ENCODE data around the gene MPRIP. TPM values are rescaled to one million over a fixed set of nuclear protein-coding genes. Genes with fewer than 3 reads are reported as not detected.
"Not testable (repeated sequence)": the region's sequence is repeated elsewhere in the genome, so short reads cannot be mapped to it uniquely, and the experiment has no call there.

The MPRIP gene
- total and polyA plus RNA-seq, 12 donors: 88.5 to 234 (median 175) TPM

DNA sequence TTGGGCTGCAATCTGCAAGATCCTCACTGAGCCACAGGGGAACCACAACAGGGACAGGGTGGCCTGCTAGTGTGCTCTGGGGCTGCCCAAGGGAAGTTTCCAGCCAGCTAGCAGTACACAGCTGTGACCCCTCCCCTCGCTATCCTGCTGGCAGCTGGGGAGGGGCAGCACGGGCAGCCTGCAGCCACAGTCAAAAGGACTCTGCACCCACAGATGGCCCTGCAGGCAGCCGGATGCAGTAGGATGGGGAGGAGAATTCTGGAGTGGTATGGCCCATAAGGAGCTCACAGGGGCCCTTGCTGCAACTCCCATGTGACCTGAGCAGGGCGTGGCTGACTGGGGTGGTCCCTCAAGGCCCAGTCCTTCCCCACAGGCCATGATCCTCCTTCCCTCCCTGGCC is 89.6 kb downstream of the MPRIP start:
- Histone ChIP-seq H3K4me1 (replicated peaks in 1 of 2) (no peaks in the 10 kb centered on the region), H3K9me3 (replicated peaks in 1 of 3) (no peaks in the 10 kb centered on the region), H3K27ac (no peak overlapping the region), H3K36me3 (replicated peaks in 1 of 2) (peaks cover 0 to 78% of the 10 kb centered on the region in 2 donors), H3K4me3 (no peak overlapping the region), H3K27me3 (no peaks in the 10 kb centered on the region)
- intact Hi-C loops (cut with DNase I): no loop called here
- WGBS, 4 donors: 76 to 88% (median 85%) methylated on average over 4 of the region's 4 CpGs
- TF ChIP-seq, protein P1, sequence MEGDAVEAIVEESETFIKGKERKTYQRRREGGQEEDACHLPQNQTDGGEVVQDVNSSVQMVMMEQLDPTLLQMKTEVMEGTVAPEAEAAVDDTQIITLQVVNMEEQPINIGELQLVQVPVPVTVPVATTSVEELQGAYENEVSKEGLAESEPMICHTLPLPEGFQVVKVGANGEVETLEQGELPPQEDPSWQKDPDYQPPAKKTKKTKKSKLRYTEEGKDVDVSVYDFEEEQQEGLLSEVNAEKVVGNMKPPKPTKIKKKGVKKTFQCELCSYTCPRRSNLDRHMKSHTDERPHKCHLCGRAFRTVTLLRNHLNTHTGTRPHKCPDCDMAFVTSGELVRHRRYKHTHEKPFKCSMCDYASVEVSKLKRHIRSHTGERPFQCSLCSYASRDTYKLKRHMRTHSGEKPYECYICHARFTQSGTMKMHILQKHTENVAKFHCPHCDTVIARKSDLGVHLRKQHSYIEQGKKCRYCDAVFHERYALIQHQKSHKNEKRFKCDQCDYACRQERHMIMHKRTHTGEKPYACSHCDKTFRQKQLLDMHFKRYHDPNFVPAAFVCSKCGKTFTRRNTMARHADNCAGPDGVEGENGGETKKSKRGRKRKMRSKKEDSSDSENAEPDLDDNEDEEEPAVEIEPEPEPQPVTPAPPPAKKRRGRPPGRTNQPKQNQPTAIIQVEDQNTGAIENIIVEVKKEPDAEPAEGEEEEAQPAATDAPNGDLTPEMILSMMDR (IDR thresholded peaks at IDR 0.05): no peak
- no peak for TF ChIP-seq POLR2A (IDR thresholded peaks at IDR 0.05)
- no peak for DNase-seq

DNA sequence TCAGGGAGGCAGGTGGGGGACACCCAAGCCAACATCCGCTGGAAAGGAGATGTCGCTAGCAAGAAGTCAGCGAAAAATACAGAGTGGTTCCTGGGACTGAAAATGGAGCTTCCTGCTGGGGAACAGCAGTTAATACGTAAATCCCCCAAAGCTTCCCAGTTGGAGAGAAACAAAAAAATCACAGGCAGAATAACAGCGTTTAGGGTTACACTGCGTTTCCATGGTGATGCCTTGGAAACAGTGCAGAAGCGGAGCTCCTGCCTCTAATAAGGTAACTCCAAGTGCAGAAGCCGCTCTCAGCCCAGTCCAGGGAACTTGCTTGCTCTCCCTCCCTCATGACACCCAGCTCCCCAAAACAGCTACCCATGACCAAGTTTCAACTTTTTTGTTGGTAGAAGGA is 90.5 kb downstream of the MPRIP start:
- H3K9me3 ChIP-seq (replicated peaks in 1 of 3): no peaks in the 10 kb centered on the region
- H3K27ac ChIP-seq: no peak overlapping the region
- TF ChIP-seq, protein P1 (IDR thresholded peaks at IDR 0.05): no peak
- no peak for TF ChIP-seq POLR2A (IDR thresholded peaks at IDR 0.05)
- peaks cover 0 to 76% of the 10 kb centered on the region in 2 donors for H3K36me3 ChIP-seq (replicated peaks in 1 of 2)
- H3K4me1 ChIP-seq (replicated peaks in 1 of 2): no peaks in the 10 kb centered on the region
- intact Hi-C loops (cut with DNase I): no loop called here
- WGBS, 4 donors: 83 to 91% (median 85%) methylated on average over 8 of the region's 8 CpGs
- DNase-seq: no peak
- H3K27me3 ChIP-seq: no peaks in the 10 kb centered on the region
- H3K4me3 ChIP-seq: no peak overlapping the region

DNA sequence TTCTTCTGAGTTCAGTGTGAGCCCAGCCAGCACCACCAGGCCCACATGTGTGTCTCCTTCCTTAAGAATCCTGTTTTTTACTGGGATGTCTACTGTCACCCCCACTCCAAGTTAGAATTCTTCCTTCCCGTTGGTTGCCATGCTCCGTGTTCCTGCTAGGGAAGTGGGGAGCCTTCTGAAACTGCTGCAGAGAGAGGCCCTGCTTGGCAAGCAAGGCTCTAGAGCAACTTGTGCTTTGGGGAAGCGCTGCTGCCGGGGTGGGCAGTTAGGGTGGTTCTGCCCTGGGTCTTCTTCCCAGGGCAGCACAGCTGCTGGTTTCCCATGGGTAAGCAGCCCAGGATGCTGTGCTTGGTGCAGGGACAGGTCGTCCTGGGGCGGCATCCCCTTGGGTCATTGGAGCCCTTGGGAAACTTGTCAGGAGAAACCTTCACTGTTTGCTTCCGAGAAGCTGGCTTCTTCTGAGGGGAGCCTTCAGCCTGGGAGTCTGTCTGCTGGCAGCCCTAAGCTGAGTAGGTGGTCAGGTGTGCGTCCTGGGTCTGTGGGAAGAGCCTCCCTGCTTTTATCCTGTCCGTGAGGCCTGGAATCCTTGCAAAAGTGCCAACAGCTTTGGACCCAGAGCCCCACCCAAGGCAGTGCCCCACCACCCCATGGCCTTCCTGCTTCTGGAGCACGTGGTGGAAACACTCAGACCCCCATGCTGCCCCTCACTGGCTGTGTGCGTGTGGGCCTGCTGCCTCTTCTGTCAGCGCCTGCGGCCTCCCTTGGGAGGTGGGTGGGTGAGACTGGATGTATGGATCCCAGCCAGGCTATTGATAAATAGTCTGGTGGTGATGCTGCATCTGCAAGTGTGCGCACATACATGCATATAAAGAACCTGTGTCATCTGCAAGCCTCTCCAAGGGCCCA is 92.0 kb downstream of the MPRIP start:
- DNase-seq: no peak
- Histone ChIP-seq H3K4me3 (no peak overlapping the region), H3K27me3 (no peaks in the 10 kb centered on the region), H3K36me3 (replicated peaks in 1 of 2) (peaks cover 0 to 83% of the 10 kb centered on the region in 2 donors), H3K9me3 (replicated peaks in 1 of 3) (no peaks in the 10 kb centered on the region), H3K4me1 (replicated peaks in 1 of 2) (no peaks in the 10 kb centered on the region), H3K27ac (no peak overlapping the region)
- 81 to 91% (median 85%) methylated on average over 6 to 14 of the region's 14 CpGs for WGBS, 4 donors
- intact Hi-C loops (cut with DNase I): no loop called here
- TF ChIP-seq, protein P1 (IDR thresholded peaks at IDR 0.05): no peak
- no peak for TF ChIP-seq POLR2A (IDR thresholded peaks at IDR 0.05)

DNA sequence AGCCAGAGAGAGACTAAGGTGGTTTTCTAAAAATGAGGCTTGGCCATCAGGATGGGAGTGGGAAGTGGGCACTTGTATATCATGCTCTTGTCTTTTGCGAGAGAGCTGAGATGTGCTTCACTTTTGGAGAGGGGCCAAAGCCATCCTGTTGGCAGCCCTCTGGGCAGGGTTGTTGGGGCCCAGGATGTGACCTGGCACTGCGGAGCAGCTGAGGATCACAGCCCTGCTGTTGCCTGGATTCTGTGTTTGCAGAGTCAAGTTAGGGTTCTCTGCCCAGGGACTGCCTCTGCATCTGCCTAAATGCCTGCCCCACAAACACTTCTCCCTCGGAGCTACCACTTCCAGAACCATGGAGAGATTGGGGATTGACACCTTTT is 92.7 kb downstream of the MPRIP start:
- Histone ChIP-seq H3K4me1 (replicated peaks in 1 of 2) (peaks cover 0 to under 1% of the 10 kb centered on the region in 2 donors), H3K27ac (no peak overlapping the region), H3K27me3 (no peaks in the 10 kb centered on the region), H3K36me3 (replicated peaks in 1 of 2) (peaks cover 0 to 89% of the 10 kb centered on the region in 2 donors), H3K9me3 (replicated peaks in 1 of 3) (no peaks in the 10 kb centered on the region), H3K4me3 (no peak overlapping the region)
- WGBS, 4 donors: 81 to 87% (median 84%) methylated on average over 3 of the region's 3 CpGs
- DNase-seq: no peak
- intact Hi-C loops (cut with DNase I): no loop called here
- TF ChIP-seq POLR2A (IDR thresholded peaks at IDR 0.05): no peak

DNA sequence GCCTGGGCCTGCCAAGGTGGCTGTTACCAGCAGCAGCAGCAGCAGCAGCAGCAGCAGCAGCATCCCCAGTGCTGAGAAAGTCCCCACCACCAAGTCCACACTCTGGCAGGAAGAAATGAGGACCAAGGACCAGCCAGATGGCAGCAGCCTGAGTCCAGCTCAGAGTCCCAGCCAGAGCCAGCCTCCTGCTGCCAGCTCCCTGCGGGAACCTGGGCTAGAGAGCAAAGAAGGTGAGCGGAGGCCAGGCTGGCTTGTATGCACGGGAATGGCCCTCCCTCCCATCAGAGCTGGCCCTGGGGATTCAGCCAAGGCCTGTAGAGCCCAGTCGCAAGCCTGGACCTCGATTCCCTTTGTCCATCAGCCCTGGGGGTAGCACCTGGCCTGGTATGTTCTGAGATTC is 94.0 kb downstream of the MPRIP start:
- H3K9me3 ChIP-seq (replicated peaks in 1 of 3); H3K27me3 ChIP-seq; intact Hi-C loops (cut with DNase I); H3K4me3 ChIP-seq; DNase-seq; H3K27ac ChIP-seq: not testable (repeated sequence)
- Histone ChIP-seq H3K36me3 (replicated peaks in 1 of 2) (peaks cover 0 to 92% of the 10 kb centered on the region in 2 donors), H3K4me1 (replicated peaks in 1 of 2) (peaks cover 3 to 13% of the 10 kb centered on the region in 2 donors)
- 73 to 90% (median 89%) methylated on average over 2 to 5 of the region's 5 CpGs for WGBS, 4 donors
